GM21447 (cell line): ENCODE data around the gene ZNF469.
"Not testable (repeated sequence)": the region's sequence is repeated elsewhere in the genome, so short reads cannot be mapped to it uniquely, and the experiment has no call there.

Experiments
- ATAC-seq: cut with Tn5 transposase; IDR thresholded peaks from one replicate; pipeline ENCODE4 v1.9.1; 2021; ENCODE audit not compliant: unreplicated experiment

The ZNF469 gene

GRCh38 chr16:88356727-88357199, 26.0 kb upstream of the ZNF469 start:
- ATAC-seq, result no peak

- ATAC-seq, result no peak
These were observed 25.3 kb upstream of the ZNF469 start for GRCh38 chr16:88357317-88358022.

- no peak for ATAC-seq
These were observed 24.7 kb upstream of the ZNF469 start for GRCh38 chr16:88358023-88358420.

GRCh38 chr16:88359008-88359407, 23.8 kb upstream of the ZNF469 start:
- no peak for ATAC-seq

GRCh38 chr16:88360401-88360800, 22.4 kb upstream of the ZNF469 start:
- ATAC-seq, result not testable (repeated sequence)

- ATAC-seq, result no peak
These were observed 21.8 kb upstream of the ZNF469 start for GRCh38 chr16:88360999-88361398.

GRCh38 chr16:88361775-88362174, 21.0 kb upstream of the ZNF469 start:
- ATAC-seq, result no peak

GRCh38 chr16:88363239-88363891, 19.4 kb upstream of the ZNF469 start:
- no peak for ATAC-seq

GRCh38 chr16:88365244-88365865, 17.4 kb upstream of the ZNF469 start:
- no peak for ATAC-seq

GRCh38 chr16:88366032-88366703, 16.6 kb upstream of the ZNF469 start:
- no peak for ATAC-seq

GRCh38 chr16:88366704-88367047, 16.1 kb upstream of the ZNF469 start:
- ATAC-seq, result no peak

GRCh38 chr16:88367560-88367959, 15.2 kb upstream of the ZNF469 start:
- ATAC-seq, result no peak

GRCh38 chr16:88368036-88368435, 14.7 kb upstream of the ZNF469 start:
- no peak for ATAC-seq

GRCh38 chr16:88368994-88369393, 13.8 kb upstream of the ZNF469 start:
- ATAC-seq, result no peak

- ATAC-seq, result no peak
These were observed 13.2 kb upstream of the ZNF469 start for GRCh38 chr16:88369447-88370008.

- no peak for ATAC-seq
These were observed 12.4 kb upstream of the ZNF469 start for GRCh38 chr16:88370365-88370764.

GRCh38 chr16:88372522-88372921, 10.2 kb upstream of the ZNF469 start:
- no peak for ATAC-seq

- ATAC-seq, result no peak
These were observed 9.5 kb upstream of the ZNF469 start for GRCh38 chr16:88373211-88373610.

- no peak for ATAC-seq
These were observed 8.7 kb upstream of the ZNF469 start for GRCh38 chr16:88373927-88374492.

- no peak for ATAC-seq
These were observed 8.0 kb upstream of the ZNF469 start for GRCh38 chr16:88374736-88375135.
